GM10248 (cell line): ENCODE measurements around the gene DSP.

Experiments
- CTCF ChIA-PET: fragments of 300-600 bp; sonication (Branson Sonifier 250); formaldehyde crosslinking; extraction: SDS; loops from one replicate; lab custom pipeline; 2021; ENCODE audit warnings: antibody characterized with exemption; lab: Yijun Ruan, JAX
- POLR2A ChIA-PET: fragments of 350-650 bp; sonication (Branson Sonifier 250); formaldehyde crosslinking; extraction: SDS; loops from one replicate; lab custom pipeline; 2020; ENCODE audit warnings: antibody characterized with exemption; lab: Yijun Ruan, JAX
- DNase-seq: peaks from one replicate; pipeline ENCODE4 v3.0.0; 2012; ENCODE audit errors: extremely low spot score
- TF ChIP-seq, protein P1 (sequence below): IDR thresholded peaks from 2 replicates; pipeline ENCODE4 v1.5.1; 2012; ENCODE audit warnings: mild to moderate bottlenecking, low read depth; ENCODE audit errors: extremely low read depth, missing control alignments, control extremely low read depth

Gene DSP

DNA sequence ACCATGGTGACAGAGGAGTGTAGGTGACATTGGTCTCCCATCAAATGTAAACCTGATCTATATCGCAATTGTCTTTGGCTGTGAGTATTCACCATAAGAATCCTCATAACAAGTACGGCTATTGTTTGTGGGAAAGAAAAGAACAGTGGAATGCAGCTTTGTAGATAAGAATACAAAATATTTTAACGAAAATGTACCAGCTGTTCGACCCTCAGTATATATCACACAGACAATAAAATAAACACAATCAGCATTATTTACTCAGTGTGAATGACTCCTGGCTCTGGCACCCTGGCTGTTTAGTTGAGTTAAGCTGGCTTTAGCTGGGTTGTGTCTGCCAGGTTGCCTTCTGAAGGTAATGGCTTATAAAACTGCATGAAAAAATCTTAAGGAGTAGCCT, 91.9 kb downstream of the DSP start:
- ChIA-PET POLR2A (no interaction called here), CTCF (interaction anchor here (0.8 kb wide), 1 partner anchor 18 kb away, joined by 3 read pairs; no protein-coding TSS in a partner anchor)
- DNase-seq = no peak
- TF ChIP-seq, protein P1, sequence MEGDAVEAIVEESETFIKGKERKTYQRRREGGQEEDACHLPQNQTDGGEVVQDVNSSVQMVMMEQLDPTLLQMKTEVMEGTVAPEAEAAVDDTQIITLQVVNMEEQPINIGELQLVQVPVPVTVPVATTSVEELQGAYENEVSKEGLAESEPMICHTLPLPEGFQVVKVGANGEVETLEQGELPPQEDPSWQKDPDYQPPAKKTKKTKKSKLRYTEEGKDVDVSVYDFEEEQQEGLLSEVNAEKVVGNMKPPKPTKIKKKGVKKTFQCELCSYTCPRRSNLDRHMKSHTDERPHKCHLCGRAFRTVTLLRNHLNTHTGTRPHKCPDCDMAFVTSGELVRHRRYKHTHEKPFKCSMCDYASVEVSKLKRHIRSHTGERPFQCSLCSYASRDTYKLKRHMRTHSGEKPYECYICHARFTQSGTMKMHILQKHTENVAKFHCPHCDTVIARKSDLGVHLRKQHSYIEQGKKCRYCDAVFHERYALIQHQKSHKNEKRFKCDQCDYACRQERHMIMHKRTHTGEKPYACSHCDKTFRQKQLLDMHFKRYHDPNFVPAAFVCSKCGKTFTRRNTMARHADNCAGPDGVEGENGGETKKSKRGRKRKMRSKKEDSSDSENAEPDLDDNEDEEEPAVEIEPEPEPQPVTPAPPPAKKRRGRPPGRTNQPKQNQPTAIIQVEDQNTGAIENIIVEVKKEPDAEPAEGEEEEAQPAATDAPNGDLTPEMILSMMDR = no peak

GRCh38 chr6:7636151-7636550, 94.7 kb downstream of the DSP start:
- CTCF ChIA-PET = no interaction called here
- POLR2A ChIA-PET = no interaction called here
- TF ChIP-seq, protein P1 = no peak
- no peak for DNase-seq
